Kidney (tissue), 14 donors: ENCODE results near the gene SLC22A23. TPM values are rescaled to one million over a fixed set of nuclear protein-coding genes. Genes with fewer than 3 reads are reported as not detected.

Experiments
- DNase-seq, 5 donors: peaks; one replicate each; pipeline ENCODE4 v3.0.0-alpha.2; 2013 to 2020
- FAIRE-seq: peaks from 2 replicates; lab custom pipeline; 2012; peaks lifted over from hg19 to GRCh38; lab: Jason Lieb, UNC
- H3K27ac ChIP-seq, 2 donors: one replicate each; pipeline ENCODE4 v1.7.0; 2013; ENCODE audit warnings: low read depth in 2 of 2, low read length in 2 of 2, inconsistent platforms in 1 of 2
- H3K27me3 ChIP-seq: one replicate; pipeline ENCODE4 v1.7.1; 2013; ENCODE audit warnings: low read length, inconsistent platforms; ENCODE audit not compliant: control insufficient read depth, insufficient read depth
- H3K36me3 ChIP-seq, 3 donors: one replicate each; pipeline versions ENCODE4 v1.7.0 to v1.7.1; 2013; ENCODE audit warnings: low read length in 3 of 3, control low read depth in 1 of 3, inconsistent platforms in 1 of 3; ENCODE audit not compliant: insufficient read depth in 3 of 3, control insufficient read depth in 2 of 3
- H3K4me1 ChIP-seq, 3 donors: one replicate each; pipeline versions ENCODE4 v1.7.0 to v1.7.1; 2013; ENCODE audit warnings: low read length in 3 of 3, inconsistent platforms in 1 of 3, low read depth in 1 of 3; ENCODE audit not compliant: control insufficient read depth in 2 of 3, insufficient read depth in 2 of 3
- H3K4me3 ChIP-seq, 3 donors: one replicate each; pipeline versions ENCODE4 v1.7.0 to v1.8.1; 2013; ENCODE audit warnings: low read length in 3 of 3, control low read depth in 1 of 3, inconsistent platforms in 1 of 3
- H3K9ac ChIP-seq, 3 donors: one replicate each; pipeline versions ENCODE4 v1.7.0 to v1.7.1; 2013; ENCODE audit warnings: low read length in 3 of 3, control low read depth in 1 of 3, inconsistent platforms in 1 of 3
- H3K9me3 ChIP-seq, 3 donors: one replicate each; pipeline versions ENCODE4 v1.7.0 to v1.7.1; 2013; ENCODE audit warnings: low read length in 3 of 3, control low read depth in 1 of 3, inconsistent platforms in 1 of 3; ENCODE audit not compliant: control insufficient read depth in 2 of 3, insufficient read depth in 1 of 3
- intact Hi-C: fragments of 100-400 bp; cut with DNase I; formaldehyde crosslinking; loops from one replicate; pipeline ENCODE4 v1.11.1; 2022
- polyA plus RNA-seq: library from polyadenylated mRNA; stranded (reverse); fragments of 350-450 nt; fragmentation: Illumina TruSeq; extraction: RNeasy Lipid Tissue Mini Kit (QIAGEN cat#74804); gene quantifications from one replicate; pipeline ENCODE4 v1.2.3, GENCODE V29; 2014; ENCODE audit warnings: low read depth, low replicate concordance; ENCODE audit not compliant: insufficient read depth
- total RNA-seq: library from RNA; stranded (reverse); fragmentation: NEBNext Ultra II Directional; extraction: Animal tissue kit (Norgen Biotek cat#: 25700); gene quantifications from one replicate; pipeline ENCODE4 v1.2.1, GENCODE V29; 2021
- TF ChIP-seq, protein P1 (sequence below): IDR thresholded peaks from 3 replicates; pipeline ENCODE4 v1.5.1; 2012; ENCODE audit warnings: mild to moderate bottlenecking, moderate library complexity, borderline replicate concordance; ENCODE audit not compliant: insufficient read depth; ENCODE audit errors: extremely low read depth
- donor health status: control.
- donor health status: control.
- donor health status: control.
- donor health status: control.
- donor health status: control.
- donor health status: DM: yes; HTN: yes; CAD: no.
- donor health status: Normal renal cell carcinoma (clear cell type).

The SLC22A23 gene
- total and polyA plus RNA-seq, 2 donors from 2014 or later, result 5.3 to 5.7 TPM

DNA sequence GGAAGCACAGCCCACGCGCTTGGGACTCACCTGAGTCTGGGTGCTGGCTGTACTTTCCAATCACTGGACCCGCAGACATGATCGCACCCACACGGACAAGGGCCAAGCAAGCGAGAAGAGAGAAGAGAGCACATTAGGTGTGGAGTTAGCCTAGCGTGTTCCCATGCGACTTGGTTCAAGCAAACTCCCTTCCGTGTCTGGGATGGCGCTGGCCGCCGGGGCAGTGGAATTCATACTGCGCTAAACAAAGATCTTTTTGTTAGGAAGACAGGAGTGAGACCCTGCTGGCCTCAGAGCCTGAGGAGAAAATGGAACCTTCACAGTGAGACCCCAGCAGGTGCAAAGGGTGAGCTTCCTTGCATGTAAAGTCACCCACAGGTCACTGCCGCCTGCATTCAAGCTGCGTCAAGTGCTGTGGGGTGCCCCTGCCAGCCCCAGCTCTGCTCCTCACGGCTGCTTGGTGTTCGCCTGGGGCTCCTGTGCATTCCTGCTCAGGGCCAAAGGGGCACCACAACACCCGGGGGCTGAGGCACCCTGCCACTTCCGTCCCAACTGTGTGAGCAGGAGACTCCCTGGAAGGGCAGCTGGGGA is 171.7 kb downstream of the SLC22A23 start:
- no peak overlapping the region for H3K9ac ChIP-seq
- H3K4me1 ChIP-seq, result peaks cover 0 to 7% (median 0%) of the 10 kb centered on the region in 3 donors
- FAIRE-seq, result no peak
- peaks cover 0 to 9% (median 5%) of the 10 kb centered on the region in 3 donors for H3K36me3 ChIP-seq
- TF ChIP-seq, protein P1, sequence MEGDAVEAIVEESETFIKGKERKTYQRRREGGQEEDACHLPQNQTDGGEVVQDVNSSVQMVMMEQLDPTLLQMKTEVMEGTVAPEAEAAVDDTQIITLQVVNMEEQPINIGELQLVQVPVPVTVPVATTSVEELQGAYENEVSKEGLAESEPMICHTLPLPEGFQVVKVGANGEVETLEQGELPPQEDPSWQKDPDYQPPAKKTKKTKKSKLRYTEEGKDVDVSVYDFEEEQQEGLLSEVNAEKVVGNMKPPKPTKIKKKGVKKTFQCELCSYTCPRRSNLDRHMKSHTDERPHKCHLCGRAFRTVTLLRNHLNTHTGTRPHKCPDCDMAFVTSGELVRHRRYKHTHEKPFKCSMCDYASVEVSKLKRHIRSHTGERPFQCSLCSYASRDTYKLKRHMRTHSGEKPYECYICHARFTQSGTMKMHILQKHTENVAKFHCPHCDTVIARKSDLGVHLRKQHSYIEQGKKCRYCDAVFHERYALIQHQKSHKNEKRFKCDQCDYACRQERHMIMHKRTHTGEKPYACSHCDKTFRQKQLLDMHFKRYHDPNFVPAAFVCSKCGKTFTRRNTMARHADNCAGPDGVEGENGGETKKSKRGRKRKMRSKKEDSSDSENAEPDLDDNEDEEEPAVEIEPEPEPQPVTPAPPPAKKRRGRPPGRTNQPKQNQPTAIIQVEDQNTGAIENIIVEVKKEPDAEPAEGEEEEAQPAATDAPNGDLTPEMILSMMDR, result no peak
- H3K4me3 ChIP-seq, result no peak overlapping the region
- no peak overlapping the region for H3K27ac ChIP-seq
- H3K9me3 ChIP-seq, result no peaks in the 10 kb centered on the region
- no peaks in the 10 kb centered on the region for H3K27me3 ChIP-seq
- intact Hi-C loops, result no loop called here
- DNase-seq, result peak in 2 of 5 donors; percentile 39 to 61

DNA sequence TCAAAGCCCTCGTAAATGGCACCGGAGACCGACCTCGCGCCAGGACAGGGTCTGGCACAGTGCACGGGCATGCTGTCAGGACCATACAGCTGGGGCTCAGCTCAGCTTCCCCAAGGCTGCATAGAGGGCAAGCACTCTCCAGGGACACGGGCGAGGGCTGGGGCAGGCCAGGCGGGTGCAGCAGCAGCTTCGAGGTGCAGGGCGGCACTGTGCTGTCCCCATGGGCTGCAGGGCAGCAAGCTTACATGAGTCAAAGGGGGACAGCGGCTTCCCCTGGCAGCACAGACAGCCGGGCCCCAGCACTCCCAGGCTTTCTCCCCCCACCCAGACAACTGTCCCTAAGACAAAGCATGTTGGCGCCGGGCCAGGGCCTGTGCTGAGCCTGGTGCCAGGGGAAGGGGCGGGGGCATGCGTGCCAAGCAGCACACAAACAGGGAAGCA is 172.4 kb downstream of the SLC22A23 start:
- TF ChIP-seq, protein P1, result no peak
- no peak overlapping the region for H3K4me3 ChIP-seq
- peaks cover 0 to 9% (median 4%) of the 10 kb centered on the region in 3 donors for H3K36me3 ChIP-seq
- H3K9me3 ChIP-seq, result no peaks in the 10 kb centered on the region
- H3K4me1 ChIP-seq, result peaks cover 0 to 7% (median 0%) of the 10 kb centered on the region in 3 donors
- H3K27me3 ChIP-seq, result no peaks in the 10 kb centered on the region
- no peak overlapping the region for H3K9ac ChIP-seq
- DNase-seq (peak in 2 of 5 donors; percentile 48 to 75), FAIRE-seq (no peak)
- intact Hi-C loops, result loop anchor here (5.0 kb wide), 1 partner anchor 453 kb away; no protein-coding TSS in a partner anchor
- no peak overlapping the region for H3K27ac ChIP-seq

DNA sequence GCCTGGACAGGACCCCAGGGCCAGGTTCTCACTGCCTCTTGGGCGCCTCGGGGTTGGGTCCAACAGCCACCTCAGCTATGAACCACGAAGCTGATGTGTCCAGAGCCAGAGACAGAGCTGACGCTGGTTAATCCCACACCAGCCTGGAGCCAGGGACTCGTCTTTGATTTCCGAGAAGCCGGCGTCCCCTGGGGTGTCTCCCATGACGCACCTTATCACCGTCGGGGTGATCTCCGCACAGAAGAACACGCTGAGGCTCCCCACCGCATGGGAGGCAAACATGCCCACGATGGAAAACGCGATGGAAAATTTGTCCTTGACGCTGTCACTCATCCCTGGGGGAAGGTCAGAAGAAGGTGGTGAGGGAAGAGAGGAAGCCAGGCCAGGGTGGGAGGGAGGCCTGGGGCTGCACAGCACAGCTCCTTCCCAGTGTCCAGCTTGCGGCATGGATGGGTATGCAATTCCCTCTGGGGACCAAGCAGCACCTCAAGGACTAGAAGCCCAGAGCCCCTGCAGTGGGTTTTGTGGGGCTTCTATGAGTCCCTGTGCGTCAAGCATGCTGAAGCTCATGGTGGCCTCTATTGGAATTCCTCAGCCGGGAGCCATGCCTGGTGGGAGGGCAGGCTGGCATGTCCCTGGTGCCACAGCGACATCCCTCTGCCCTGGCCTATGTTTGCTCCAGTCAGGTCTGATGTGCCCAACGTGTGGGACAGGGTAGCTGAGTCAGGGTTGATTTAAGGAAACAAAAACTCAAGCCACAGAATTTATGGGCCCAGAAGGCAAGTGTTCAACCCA is 173.0 kb downstream of the SLC22A23 start:
- Histone ChIP-seq H3K36me3 (peaks cover 0 to 6% (median 4%) of the 10 kb centered on the region in 3 donors), H3K9me3 (no peaks in the 10 kb centered on the region), H3K9ac (no peak overlapping the region), H3K4me3 (no peak overlapping the region), H3K4me1 (peaks cover 0 to 7% (median 0%) of the 10 kb centered on the region in 3 donors), H3K27me3 (no peaks in the 10 kb centered on the region), H3K27ac (no peak overlapping the region)
- FAIRE-seq (no peak), DNase-seq (peak in 2 of 5 donors; percentile 34 to 39)
- TF ChIP-seq, protein P1, result no peak
- intact Hi-C loops, result loop anchor here (5.0 kb wide), 1 partner anchor 453 kb away; no protein-coding TSS in a partner anchor
